NCI-H146 (cell line): ENCODE results near the gene RUBCN.
"Not testable (repeated sequence)": the region's sequence is repeated elsewhere in the genome, so short reads cannot be mapped to it uniquely, and the experiment has no call there.

Source experiments
- DNase-seq: peaks from one replicate; lab custom pipeline; 2025; lab: John Stamatoyannopoulos, UW

RUBCN gene

DNA sequence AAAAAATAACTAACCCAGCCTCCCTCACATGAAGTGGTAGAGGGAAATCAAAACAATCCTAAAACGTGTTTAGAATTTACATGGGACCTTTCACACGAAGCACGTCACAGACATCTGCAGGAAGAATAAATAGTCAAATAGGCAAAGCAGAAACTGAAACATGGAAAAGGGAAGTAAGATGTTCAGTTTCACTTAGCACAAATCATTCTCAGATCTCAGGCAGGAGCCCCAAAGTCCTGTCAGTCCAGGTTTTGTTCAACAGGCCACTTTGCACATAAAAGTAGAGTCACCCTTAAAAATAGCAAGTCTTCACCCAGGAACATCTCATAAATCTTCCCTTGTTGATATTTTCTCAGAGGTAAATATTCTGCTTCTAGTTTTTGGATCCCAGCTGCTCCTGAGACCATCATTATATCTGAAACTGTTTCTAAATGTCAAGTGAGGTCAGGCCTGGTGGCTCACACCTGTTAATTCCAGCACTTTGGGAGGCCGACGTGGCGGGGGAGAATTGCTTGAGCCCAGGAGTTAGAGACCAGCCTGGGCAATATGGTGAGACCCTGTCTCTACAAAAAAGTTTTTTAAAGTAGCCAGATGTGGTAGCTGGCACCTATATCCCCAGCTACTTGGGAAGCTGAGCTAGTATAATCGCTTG, 1.9 kb downstream of the RUBCN start:
- DNase-seq, result no peak

DNA sequence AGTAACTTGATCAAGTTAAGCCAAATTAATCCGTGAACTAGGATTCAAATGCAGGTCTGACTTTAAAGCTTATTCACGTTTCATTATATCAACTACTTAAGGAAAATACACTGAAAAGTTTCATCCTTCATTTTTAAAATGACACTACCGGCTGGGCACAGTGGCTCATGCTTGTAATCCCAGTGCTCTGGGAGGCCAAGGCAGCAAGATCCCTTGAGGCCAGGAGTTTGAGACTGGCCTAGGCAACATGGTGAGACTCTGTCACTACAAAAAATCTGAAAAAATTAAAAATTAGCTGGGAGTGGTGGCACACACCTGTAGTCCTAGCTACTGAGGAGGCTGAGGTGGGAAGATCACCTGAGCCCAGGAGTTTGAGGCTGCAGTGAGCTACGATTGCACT, 3.7 kb downstream of the RUBCN start:
- no peak for DNase-seq

GRCh38 chr3:197731483-197731882, 5.2 kb downstream of the RUBCN start:
- DNase-seq, result not testable (repeated sequence)

DNA sequence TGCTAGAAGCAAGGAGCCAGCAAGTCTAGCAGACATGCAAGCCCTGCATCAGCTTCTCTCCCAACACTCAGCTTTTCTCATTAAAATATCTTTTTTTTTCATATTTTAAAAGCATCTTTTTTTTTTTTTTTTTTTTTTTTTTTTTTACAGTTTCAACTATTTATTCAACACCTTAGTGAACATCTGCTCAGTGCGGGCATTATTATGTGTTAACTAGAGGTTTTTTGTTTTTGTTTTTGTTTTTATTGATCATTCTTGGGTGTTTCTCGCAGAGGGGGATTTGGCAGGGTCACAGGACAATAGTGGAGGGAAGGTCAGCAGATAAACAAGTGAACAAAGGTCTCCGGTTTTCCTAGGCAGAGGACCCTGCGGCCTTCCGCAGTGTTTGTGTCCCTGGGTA, 5.9 kb downstream of the RUBCN start:
- DNase-seq, result not testable (repeated sequence)

DNA sequence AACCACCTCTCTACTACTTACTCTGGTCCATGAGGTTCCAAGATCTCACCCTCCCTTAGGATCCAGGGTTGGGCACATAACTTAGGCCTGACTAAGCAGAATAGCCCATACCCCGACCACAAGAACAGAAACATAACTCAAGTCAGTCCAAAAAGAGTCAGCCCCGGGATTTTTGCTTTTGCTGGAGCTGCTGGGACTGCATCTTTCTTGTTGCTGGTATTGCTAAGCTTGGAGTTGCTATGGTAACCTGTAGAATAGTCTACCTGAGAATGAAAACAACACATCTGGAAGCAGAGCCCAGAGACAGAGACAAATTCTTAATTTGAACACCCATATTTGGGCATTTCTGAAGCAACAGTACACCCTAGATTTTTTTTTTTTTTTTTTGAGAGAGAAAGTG, 6.5 kb downstream of the RUBCN start:
- DNase-seq, result no peak

GRCh38 chr3:197728487-197728886, 8.2 kb downstream of the RUBCN start:
- DNase-seq, result no peak

GRCh38 chr3:197727878-197728277, 8.8 kb downstream of the RUBCN start:
- not testable (repeated sequence) for DNase-seq

GRCh38 chr3:197722734-197723133, 14.0 kb downstream of the RUBCN start:
- DNase-seq, result no peak

- DNase-seq, result no peak
These were observed 16.0 kb downstream of the RUBCN start for GRCh38 chr3:197720694-197721093.

GRCh38 chr3:197718891-197719290, 17.8 kb downstream of the RUBCN start:
- no peak for DNase-seq

DNA sequence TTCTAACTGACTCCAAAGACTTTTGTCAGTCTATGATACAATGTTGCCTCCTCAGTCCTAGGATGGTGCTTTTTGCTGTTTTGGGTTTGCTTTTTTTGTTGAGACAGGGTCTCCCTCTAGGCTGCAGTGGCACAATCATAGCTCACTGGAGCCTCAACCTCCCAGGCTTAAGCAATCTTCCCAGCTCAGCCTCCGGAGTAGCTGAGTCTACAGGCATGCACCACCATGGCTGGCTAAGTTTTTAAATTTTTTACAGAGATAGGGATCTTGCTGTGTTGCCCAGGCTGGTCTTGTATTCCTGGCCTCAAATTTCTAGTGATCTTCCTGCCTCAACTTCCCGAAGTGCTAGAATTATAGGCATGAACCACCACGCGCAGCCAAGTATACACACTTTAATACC, 22.5 kb downstream of the RUBCN start:
- DNase-seq, result no peak

DNA sequence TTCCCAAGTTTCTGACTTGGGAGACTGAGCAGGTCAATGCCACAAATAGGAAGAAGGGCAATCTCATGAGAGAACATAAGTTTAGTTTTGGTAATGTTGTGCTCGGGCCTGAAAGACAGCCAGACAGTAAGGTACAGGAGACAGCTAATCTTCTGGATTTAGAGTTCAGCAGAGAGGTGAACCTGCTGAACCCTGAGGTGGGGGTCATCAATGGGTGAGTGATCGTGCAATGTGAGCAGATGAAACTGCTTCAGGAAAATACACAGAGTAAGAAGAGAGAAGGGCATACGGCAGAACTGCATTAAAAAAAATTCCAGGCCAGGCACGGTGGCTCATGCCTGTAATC, 23.3 kb downstream of the RUBCN start:
- no peak for DNase-seq

DNA sequence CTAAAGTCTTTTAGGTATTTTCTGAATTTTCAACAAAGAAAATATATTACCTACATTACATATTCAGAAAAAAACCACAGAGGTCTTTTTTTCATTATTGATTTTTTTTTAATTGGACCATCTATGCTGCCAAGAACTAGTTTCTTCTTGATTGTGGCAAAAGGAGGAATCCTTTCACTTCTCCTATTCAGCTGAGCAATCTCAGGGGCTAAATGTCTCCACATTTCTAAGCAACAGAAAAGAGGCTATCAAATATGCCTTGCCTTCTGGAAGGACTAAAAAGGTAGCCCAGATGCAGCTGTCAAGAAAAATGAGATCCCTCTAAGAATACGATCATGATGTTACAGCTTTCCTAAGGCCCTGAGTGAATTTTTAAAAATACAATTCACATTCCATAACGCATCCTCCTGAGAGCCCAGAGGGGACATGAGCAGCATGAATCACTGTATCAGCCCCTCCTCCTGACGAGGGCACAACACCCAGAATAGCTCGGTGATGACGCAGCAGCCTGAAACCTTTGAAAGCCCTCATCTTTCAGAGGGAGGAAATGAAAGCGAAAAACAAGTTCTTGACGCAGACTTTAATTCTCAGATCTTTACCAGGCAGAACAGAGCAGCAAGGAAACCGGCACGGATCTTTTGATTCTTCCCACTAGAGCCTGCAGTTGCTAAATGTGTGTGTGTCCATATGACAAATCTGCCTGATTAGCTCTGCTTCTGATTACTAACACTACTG, 24.6 kb downstream of the RUBCN start:
- DNase-seq, result no peak

DNA sequence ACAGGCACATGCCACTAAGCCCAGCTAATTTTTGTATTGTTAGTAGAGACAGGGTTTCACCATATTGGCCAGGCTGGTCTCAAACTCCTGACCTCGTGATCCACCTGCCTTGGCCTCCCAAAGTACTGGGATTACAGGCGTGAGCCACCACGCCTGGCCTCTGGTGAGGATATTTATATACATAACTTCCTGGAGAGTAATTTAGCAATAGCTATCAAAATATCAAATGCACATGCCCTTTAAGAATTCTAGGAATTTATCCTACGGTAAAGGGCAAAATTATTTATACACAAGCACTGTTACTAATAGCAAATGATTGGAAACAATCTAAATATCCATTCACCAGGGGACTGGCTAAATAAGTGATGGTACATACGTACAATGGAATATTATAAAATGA, 25.7 kb downstream of the RUBCN start:
- not testable (repeated sequence) for DNase-seq

GRCh38 chr3:197709135-197709534, 27.6 kb downstream of the RUBCN start:
- no peak for DNase-seq

DNA sequence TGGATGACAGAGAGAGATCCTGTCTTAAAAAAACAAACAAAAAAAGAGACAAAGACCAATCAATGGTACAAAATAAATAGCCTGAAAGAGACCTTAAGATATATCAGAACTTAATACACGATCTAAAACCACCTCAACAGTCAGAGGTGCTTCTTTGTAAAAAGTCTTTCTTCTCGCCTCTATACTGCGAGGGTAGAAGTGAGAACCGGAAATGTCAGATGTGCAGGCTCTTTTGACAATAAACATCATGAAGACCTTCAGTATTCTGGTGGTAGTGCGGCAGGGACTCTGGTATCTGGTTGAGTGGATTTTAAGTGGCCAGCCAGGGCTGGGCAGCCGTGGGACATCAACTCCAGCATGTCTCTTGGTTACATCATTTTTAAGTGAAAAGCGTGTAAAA, 30.0 kb downstream of the RUBCN start:
- DNase-seq, result no peak

DNA sequence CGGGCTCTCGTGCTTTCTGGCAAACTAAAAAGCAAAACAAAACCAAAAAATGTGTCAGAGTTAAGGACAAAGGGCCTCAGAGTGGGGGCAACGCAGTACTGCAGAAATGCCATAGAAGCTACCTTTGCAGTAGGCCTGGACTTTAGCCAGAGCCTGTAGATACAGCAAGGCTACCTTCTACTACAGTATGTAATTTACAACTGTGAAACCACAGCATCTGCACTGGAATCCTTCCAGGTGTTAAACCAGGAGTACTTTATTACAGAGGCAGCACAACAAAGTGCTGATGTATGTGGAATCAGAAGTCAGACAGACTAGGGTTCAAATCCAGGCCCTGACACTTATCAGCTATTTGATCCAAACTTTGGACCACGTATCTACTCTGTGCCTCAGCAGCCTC, 34.9 kb downstream of the RUBCN start:
- no peak for DNase-seq

DNA sequence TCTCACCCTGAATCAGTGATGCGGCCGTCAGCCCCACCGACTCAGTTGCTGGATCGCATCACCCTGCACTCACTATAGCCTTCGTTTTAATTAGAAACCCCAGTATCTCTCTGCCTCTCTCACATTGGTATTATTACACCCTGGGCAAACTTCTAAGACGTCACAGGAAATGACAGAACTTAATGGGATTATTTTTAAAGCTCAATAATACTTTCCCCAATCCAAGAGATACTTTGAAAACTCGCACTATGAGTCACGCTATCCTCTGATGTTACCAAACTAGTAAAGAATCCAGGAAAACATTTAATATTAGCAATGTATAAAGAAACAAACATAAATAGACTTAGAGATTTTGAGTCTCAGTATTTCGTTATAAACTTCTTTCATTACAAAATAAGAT, 36.6 kb downstream of the RUBCN start:
- DNase-seq, result no peak

DNA sequence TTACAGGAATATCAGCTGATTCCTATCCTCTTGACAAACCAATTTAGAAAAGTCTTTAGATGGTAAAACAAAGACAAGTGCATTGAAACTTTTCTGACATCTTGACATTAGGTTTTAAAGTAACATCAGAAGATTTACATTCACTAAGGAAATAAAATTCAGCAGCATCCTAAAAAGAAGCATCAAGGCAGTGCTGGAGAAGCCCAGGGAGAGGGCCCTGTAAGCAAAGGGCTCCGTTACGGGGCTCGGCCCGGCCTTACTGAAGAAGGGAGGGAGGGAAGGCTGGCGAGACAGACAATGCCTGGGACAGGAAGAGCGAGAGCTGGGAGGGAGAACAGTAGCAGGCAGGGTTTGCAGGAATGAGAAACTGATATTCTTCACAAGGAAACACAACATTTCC, 39.3 kb downstream of the RUBCN start:
- no peak for DNase-seq

- no peak for DNase-seq
These were observed 42.5 kb downstream of the RUBCN start for GRCh38 chr3:197694251-197694650.

- DNase-seq, result no peak
These were observed 44.1 kb downstream of the RUBCN start for GRCh38 chr3:197692641-197693040.

- DNase-seq, result no peak
These were observed 46.0 kb downstream of the RUBCN start for GRCh38 chr3:197690754-197691153.

DNA sequence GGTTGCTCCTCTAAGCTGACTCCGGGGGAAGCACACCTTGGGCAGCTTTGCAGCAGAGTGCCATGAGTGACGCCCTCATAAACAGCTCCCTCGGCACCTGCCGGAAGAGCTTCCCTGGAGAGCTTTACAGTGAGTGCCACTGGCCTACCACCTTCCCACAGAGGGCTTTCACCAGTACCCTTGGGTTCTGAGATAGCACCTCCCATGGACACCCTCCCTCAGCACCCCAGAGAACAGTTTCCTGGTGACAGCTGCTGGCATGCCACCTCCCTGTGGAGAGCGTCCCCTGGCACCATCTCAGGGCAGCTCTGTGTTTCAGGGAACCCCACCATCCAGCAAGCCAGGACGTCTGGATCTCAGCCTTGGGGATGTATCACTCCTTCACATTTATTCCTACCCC, 49.1 kb downstream of the RUBCN start:
- DNase-seq, result no peak

GRCh38 chr3:197686899-197687298, 49.8 kb downstream of the RUBCN start:
- DNase-seq, result no peak
